Neural cell (in vitro differentiated cells): ENCODE results near the gene RING1. TPM values are rescaled to one million over a fixed set of nuclear protein-coding genes. Genes with fewer than 3 reads are reported as not detected.

Experiments used
- H2AFZ ChIP-seq: fragments of 200-600, 300-800 bp; sonication (generic), shearing (Covaris generic); 2 replicates; pipeline ENCODE4 v1.6.0; 2014; ENCODE audit warnings: low read depth, mild to moderate bottlenecking, antibody characterized with exemption, low read length, moderate library complexity
- H3F3A ChIP-seq: fragments of 200-600 bp; shearing (Covaris generic); 2 replicates; pipeline ENCODE4 v1.6.1; 2016; ENCODE audit warnings: mild to moderate bottlenecking, moderate library complexity, mixed read lengths, antibody characterized with exemption, low read length; ENCODE audit not compliant: insufficient read depth, poor library complexity, severe bottlenecking
- H3K27ac ChIP-seq: fragments of 200-600, 300-800 bp; sonication (generic), shearing (Covaris generic); 2 replicates; pipeline ENCODE4 v1.5.1; 2014; ENCODE audit warnings: mild to moderate bottlenecking, low read length, moderate library complexity
- H3K27me3 ChIP-seq: fragments of 300-800, 200-600 bp; sonication (generic), shearing (Covaris generic); 2 replicates; pipeline ENCODE4 v1.6.0; 2014; ENCODE audit warnings: mild to moderate bottlenecking, low read depth, low read length, moderate library complexity; ENCODE audit not compliant: insufficient read depth
- H3K36me3 ChIP-seq: fragments of 300-800, 200-600 bp; sonication (generic), shearing (Covaris generic); 2 replicates; pipeline ENCODE4 v1.5.1; 2014; ENCODE audit warnings: mild to moderate bottlenecking, antibody characterized with exemption, low read length, moderate library complexity; ENCODE audit not compliant: insufficient read depth
- H3K4me2 ChIP-seq: fragments of 300-800, 200-600 bp; sonication (generic), shearing (Covaris generic); 2 replicates; pipeline ENCODE4 v1.6.0; 2014; ENCODE audit warnings: mild to moderate bottlenecking, low read length
- H3K4me3 ChIP-seq: fragments of 300-800, 200-600 bp; sonication (generic), shearing (Covaris generic); 2 replicates; pipeline ENCODE4 v1.5.1; 2014; ENCODE audit warnings: mild to moderate bottlenecking, low read length, moderate library complexity
- H3K79me2 ChIP-seq: fragments of 200-600 bp; shearing (Covaris generic); replicated peaks from 2 replicates; pipeline ENCODE4 v1.6.0; 2014; ENCODE audit warnings: mild to moderate bottlenecking, low read length, moderate library complexity; ENCODE audit not compliant: insufficient read depth
- H3K9ac ChIP-seq: fragments of 300-800, 200-600 bp; sonication (generic), shearing (Covaris generic); 2 replicates; pipeline ENCODE4 v1.6.1; 2016; ENCODE audit warnings: mild to moderate bottlenecking, low read length, mixed read lengths
- H3K9me2 ChIP-seq: fragments of 200-600 bp; shearing (Covaris generic); 2 replicates; pipeline ENCODE4 v1.6.1; 2016; ENCODE audit warnings: mild to moderate bottlenecking, low read length, mixed read lengths; ENCODE audit not compliant: insufficient read depth
- H3K9me3 ChIP-seq: fragments of 200-600, 300-800 bp; sonication (generic), shearing (Covaris generic); 2 replicates; pipeline ENCODE4 v1.6.1; 2016; ENCODE audit warnings: mild to moderate bottlenecking, mixed run types, low read length, moderate library complexity, mixed read lengths
- H4K20me1 ChIP-seq: fragments of 200-600 bp; shearing (Covaris generic); 2 replicates; pipeline ENCODE4 v1.6.1; 2016; ENCODE audit warnings: mild to moderate bottlenecking, mixed run types; ENCODE audit not compliant: insufficient read depth
- EP300 ChIP-seq: fragments of 450-650 bp; conservative IDR thresholded peaks from 2 replicates; pipeline ENCODE4 v1.6.1; 2014; ENCODE audit warnings: antibody characterized with exemption, mild to moderate bottlenecking, moderate library complexity; ENCODE audit not compliant: poor library complexity, severe bottlenecking
- EZH2 ChIP-seq: fragments of 200-600, 300-800 bp; shearing (Covaris generic), sonication (generic); IDR thresholded peaks from 2 replicates; pipeline ENCODE4 v1.6.1; 2014; ENCODE audit warnings: antibody characterized with exemption, low read length, borderline replicate concordance, mild to moderate bottlenecking; ENCODE audit not compliant: insufficient read depth, poor library complexity, severe bottlenecking
- MXI1 ChIP-seq: fragments of 450-650 bp; conservative IDR thresholded peaks from 2 replicates; pipeline ENCODE4 v1.6.1; 2014; ENCODE audit warnings: antibody characterized with exemption, mild to moderate bottlenecking; ENCODE audit not compliant: poor library complexity, severe bottlenecking
- POLR2AphosphoS5 ChIP-seq: IDR thresholded peaks from 2 replicates; pipeline ENCODE4 v1.6.1; 2012
- RAD21 ChIP-seq: fragments of 450-650 bp; conservative IDR thresholded peaks from 2 replicates; pipeline ENCODE4 v1.6.1; 2014; ENCODE audit warnings: antibody characterized with exemption, mild to moderate bottlenecking, moderate library complexity
- REST ChIP-seq: IDR thresholded peaks from 2 replicates; pipeline ENCODE4 v1.6.1; 2012; ENCODE audit warnings: borderline replicate concordance
- SMC3 ChIP-seq: fragments of 450-650 bp; conservative IDR thresholded peaks from 2 replicates; pipeline ENCODE4 v1.6.1; 2014; ENCODE audit warnings: antibody characterized with exemption, mild to moderate bottlenecking, moderate library complexity; ENCODE audit not compliant: poor library complexity
- TAF1 ChIP-seq: IDR thresholded peaks from 2 replicates; pipeline ENCODE4 v1.6.1; 2012; ENCODE audit warnings: low read depth
- polyA plus RNA-seq: library from polyadenylated mRNA; depleted of rRNA; stranded (reverse); fragments of >200 nt; gene quantifications from 2 replicates; pipeline ENCODE4 v1.2.3, GENCODE V29; 2014
- TF ChIP-seq, protein P1 (sequence below): fragments of 450-650 bp; IDR thresholded peaks from 2 replicates; pipeline ENCODE4 v1.5.1; 2014; ENCODE audit warnings: antibody characterized with exemption, mild to moderate bottlenecking, moderate library complexity; ENCODE audit not compliant: poor library complexity, severe bottlenecking

RING1 gene
- polyA plus RNA-seq, 1 donor from 2014 or later = 107 TPM

- H2AFZ ChIP-seq = no peak overlapping the region
- H3K4me3 ChIP-seq = no peak overlapping the region
- no peaks in the 10 kb centered on the region for H3F3A ChIP-seq
- H3K9me2 ChIP-seq = no peaks in the 10 kb centered on the region
- H3K27ac ChIP-seq = no peak overlapping the region
- H3K4me2 ChIP-seq = no peak overlapping the region
- H3K27me3 ChIP-seq = no peaks in the 10 kb centered on the region
- no peaks in the 10 kb centered on the region for H4K20me1 ChIP-seq
- TF ChIP-seq, protein P1, sequence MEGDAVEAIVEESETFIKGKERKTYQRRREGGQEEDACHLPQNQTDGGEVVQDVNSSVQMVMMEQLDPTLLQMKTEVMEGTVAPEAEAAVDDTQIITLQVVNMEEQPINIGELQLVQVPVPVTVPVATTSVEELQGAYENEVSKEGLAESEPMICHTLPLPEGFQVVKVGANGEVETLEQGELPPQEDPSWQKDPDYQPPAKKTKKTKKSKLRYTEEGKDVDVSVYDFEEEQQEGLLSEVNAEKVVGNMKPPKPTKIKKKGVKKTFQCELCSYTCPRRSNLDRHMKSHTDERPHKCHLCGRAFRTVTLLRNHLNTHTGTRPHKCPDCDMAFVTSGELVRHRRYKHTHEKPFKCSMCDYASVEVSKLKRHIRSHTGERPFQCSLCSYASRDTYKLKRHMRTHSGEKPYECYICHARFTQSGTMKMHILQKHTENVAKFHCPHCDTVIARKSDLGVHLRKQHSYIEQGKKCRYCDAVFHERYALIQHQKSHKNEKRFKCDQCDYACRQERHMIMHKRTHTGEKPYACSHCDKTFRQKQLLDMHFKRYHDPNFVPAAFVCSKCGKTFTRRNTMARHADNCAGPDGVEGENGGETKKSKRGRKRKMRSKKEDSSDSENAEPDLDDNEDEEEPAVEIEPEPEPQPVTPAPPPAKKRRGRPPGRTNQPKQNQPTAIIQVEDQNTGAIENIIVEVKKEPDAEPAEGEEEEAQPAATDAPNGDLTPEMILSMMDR = no peak
- TF ChIP-seq EZH2 (no peak), POLR2AphosphoS5 (no peak)
- H3K9ac ChIP-seq = no peak overlapping the region
- H3K9me3 ChIP-seq = no peaks in the 10 kb centered on the region
- H3K36me3 ChIP-seq = no peaks in the 10 kb centered on the region
- no peaks in the 10 kb centered on the region for H3K79me2 ChIP-seq
Observed at GRCh38 chr6:33183071-33183683, 25.1 kb upstream of the RING1 start.

- Histone ChIP-seq H2AFZ (no peak overlapping the region), H3K9me2 (no peaks in the 10 kb centered on the region), H3K79me2 (no peaks in the 10 kb centered on the region), H3K9ac (no peak overlapping the region), H4K20me1 (no peaks in the 10 kb centered on the region), H3K4me2 (no peak overlapping the region), H3K36me3 (no peaks in the 10 kb centered on the region), H3F3A (no peaks in the 10 kb centered on the region), H3K9me3 (no peaks in the 10 kb centered on the region), H3K27ac (no peak overlapping the region), H3K27me3 (no peaks in the 10 kb centered on the region), H3K4me3 (no peak overlapping the region)
- TF ChIP-seq, protein P1 = no peak
- no peak for TF ChIP-seq MXI1
- TF ChIP-seq EZH2 = no peak
- no peak for TF ChIP-seq TAF1
- no peak for TF ChIP-seq POLR2AphosphoS5
- no peak for TF ChIP-seq RAD21
- no peak for TF ChIP-seq REST
- TF ChIP-seq EP300 = no peak
- TF ChIP-seq SMC3 = no peak
Observed at GRCh38 chr6:33185190-33185589, 23.1 kb upstream of the RING1 start.
